Hippocampal formation (tissue), 2 donors: Measurements from ENCODE around the gene KIF22.

ENCODE experiments used
- DNase-seq, 2 donors: peaks; one replicate each; lab custom pipeline; 2025; lab: John Stamatoyannopoulos, UW

The KIF22 gene

GRCh38 chr16:29841631-29842030 lies 51.1 kb downstream of the KIF22 start:
- DNase-seq: no peak

DNA sequence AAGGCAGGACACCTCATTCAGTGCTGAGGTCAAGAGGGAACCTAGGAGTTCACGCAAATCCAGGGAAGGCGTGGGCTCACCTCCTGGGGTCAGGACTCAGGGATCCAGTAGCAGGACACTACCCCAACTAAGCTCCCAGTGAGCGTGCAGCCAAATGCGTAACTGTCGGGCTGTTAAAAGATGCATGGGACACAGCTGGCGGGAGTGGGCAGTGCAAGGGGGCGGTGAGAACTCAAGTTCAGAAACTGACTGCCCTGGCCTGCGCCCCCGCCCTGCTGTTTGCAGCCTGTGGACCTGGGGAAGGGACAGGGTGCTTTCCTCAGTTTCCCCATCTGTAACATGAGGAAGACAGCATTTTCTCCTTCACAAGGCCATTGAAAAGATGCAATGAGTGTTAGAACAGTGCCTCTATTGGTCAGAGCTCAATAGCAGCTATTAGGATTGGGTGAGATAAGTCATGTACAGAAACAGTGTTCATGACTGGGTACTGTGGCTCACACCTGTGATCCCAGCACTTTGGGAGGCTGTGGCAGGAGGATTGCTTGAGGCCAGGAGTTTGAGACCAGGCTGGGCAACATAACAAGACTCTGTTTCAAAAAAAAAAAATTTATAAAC lies 52.3 kb downstream of the KIF22 start:
- no peak for DNase-seq

GRCh38 chr16:29843931-29844330 lies 53.4 kb downstream of the KIF22 start:
- DNase-seq: no peak

DNA sequence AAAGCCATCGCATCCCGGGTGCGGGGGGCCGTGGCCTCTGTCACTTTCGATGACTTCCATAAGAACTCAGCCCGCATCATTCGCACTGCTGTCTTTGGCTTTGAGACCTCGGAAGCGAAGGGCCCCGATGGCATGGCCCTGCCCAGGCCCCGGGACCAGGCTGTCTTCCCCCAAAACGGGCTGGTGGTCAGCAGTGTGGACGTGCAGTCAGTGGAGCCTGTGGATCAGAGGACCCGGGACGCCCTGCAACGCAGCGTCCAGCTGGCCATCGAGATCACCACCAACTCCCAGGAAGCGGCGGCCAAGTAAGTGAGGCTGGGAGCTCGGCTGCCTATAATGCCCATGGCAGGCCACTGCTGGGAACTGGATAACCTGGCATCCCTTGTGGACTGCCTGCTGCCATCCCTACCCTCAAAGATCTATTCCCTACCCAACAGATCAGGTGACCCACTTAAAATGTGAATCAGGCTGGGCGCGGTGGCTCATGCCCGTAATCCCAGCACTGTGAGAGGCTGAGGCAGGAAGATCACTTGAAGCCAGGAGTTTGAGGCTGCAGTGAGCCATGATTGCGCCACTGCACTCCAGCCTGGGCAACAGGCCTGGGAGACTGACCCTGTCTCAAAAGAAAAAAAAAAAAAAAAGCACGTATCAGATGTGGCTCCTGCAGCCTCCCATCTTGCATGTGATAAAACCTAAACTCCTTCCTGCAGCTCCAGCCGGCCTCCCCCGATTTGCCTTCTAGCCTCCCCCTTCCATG lies 54.2 kb downstream of the KIF22 start:
- DNase-seq: no peak

- no peak for DNase-seq
Measured at GRCh38 chr16:29845656-29846055, 55.1 kb downstream of the KIF22 start.

DNA sequence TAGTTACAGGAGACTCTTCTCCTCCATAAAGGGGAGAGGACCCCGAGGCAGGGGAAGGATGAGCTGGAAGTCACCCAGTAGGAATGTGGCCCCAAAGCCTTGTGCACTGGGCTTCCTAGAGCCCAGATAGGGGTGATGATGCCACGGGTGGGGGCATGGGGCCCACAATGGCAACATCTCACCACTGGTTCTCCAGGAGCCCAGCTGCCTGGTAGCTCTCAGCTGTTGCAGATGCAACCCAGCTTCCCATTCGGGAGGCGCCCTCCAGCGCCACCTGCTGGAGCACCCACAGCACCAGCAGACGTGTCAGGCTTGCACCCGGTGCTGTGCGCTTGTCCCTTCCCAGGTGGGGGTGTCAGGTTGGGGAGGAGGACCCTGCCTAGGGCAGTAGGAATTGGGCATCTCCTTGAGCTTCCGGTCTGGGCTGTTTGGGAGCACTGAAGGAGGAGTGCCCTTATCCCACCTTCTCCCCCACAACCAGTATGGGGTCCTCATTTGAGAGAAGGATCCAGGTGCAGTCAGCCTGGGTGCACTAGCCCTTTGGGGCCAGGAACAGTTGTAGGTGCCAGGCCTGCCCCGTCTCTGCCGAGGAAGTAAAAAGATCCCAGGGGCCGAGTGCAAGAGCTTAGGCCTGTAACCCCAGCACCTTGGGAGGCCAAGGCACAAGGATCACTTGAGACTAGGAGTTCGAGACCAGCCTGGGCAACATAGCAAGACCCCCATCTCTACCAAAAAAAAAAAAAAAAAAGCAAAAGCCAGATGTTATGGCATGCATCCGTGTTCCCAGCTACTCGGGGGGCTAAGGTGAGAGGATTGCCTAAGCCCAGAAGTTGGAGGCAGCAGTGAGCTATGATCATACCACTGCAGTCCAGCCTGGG lies 58.1 kb downstream of the KIF22 start:
- DNase-seq: peak in 1 of 2 donors; percentile 57

- DNase-seq: no peak
Measured at GRCh38 chr16:29849505-29849904, 59.0 kb downstream of the KIF22 start.

- DNase-seq: no peak
Measured at GRCh38 chr16:29850998-29851397, 60.4 kb downstream of the KIF22 start.

GRCh38 chr16:29852654-29853053 lies 62.1 kb downstream of the KIF22 start:
- no peak for DNase-seq

- no peak for DNase-seq
Measured at GRCh38 chr16:29854520-29855100, 64.1 kb downstream of the KIF22 start.
